Panc1 (cell line): ENCODE measurements around the gene DNMT3A. TPM values are rescaled to one million over a fixed set of nuclear protein-coding genes. Genes with fewer than 3 reads are reported as not detected.
A peak's percentile ranks its signal among the peaks of the same experiment; 100 is the strongest.

Experiments
- ATAC-seq: fragments of 200-7000 bp; cut with Tn5 transposase; 2 replicates; pipeline ENCODE4 v1.9.1; 2020; ENCODE audit warnings: mild to moderate bottlenecking, moderate library complexity
- BruUV-seq: library from RNA; stranded (reverse); fragments of 400-500 nt; replicated peaks from 2 replicates; lab custom pipeline; 2021; lab: Mats Ljungman, UMichigan
- CTCF ChIA-PET: fragments of 300-600 bp; sonication (Branson Sonifier 250); formaldehyde crosslinking; loops from one replicate; lab custom pipeline; 2022; ENCODE audit warnings: antibody characterized with exemption; lab: Charles Lee
- POLR2A ChIA-PET: fragments of 300-600 bp; sonication (Branson Sonifier 250); formaldehyde crosslinking; loops from one replicate; lab custom pipeline; 2022; ENCODE audit warnings: antibody characterized with exemption; lab: Charles Lee
- DNase-seq: peaks from one replicate; pipeline ENCODE4 v3.0.0-alpha.2; 2010; ENCODE audit warnings: low read depth, low spot score
- H3K27ac ChIP-seq: 2 replicates; pipeline ENCODE4 v1.5.1; 2011; ENCODE audit warnings: mild to moderate bottlenecking, low read length, inconsistent platforms
- H3K27me3 ChIP-seq: fragments of 200-500 bp; sonication (Bioruptor generic); 2 replicates; pipeline ENCODE4 v1.6.0; 2014; ENCODE audit warnings: low read length, inconsistent platforms; ENCODE audit not compliant: control insufficient read depth, insufficient read depth
- H3K36me3 ChIP-seq: fragments of 200-500 bp; sonication (Bioruptor generic); 2 replicates; pipeline ENCODE4 v1.5.1; 2014; ENCODE audit warnings: inconsistent platforms, mild to moderate bottlenecking, low read length, moderate library complexity; ENCODE audit not compliant: control insufficient read depth, insufficient read depth
- H3K4me1 ChIP-seq: 2 replicates; pipeline ENCODE4 v1.5.1; 2011; ENCODE audit warnings: inconsistent platforms, mild to moderate bottlenecking, low read length, moderate library complexity; ENCODE audit not compliant: control insufficient read depth, insufficient read depth
- H3K4me3 ChIP-seq, 2 experiments: 2 replicates each; pipeline ENCODE4 v1.5.1; 2011 to 2012; ENCODE audit warnings: low read depth in 2 of 2, low read length in 2 of 2, mild to moderate bottlenecking in 2 of 2, inconsistent platforms in 1 of 2, moderate library complexity in 1 of 2
- H3K9me3 ChIP-seq: fragments of 200-500 bp; sonication (Bioruptor generic); 2 replicates; pipeline ENCODE4 v1.5.1; 2014; ENCODE audit warnings: low read depth, mild to moderate bottlenecking, inconsistent platforms, low read length, moderate library complexity; ENCODE audit not compliant: control insufficient read depth, insufficient read depth
- CTCF ChIP-seq: fragments of 450-650 bp; IDR thresholded peaks from 2 replicates; pipeline ENCODE4 v1.5.1; 2017; ENCODE audit warnings: mild to moderate bottlenecking
- POLR2AphosphoS5 ChIP-seq: IDR thresholded peaks from 2 replicates; pipeline ENCODE4 v1.6.1; 2012; ENCODE audit warnings: mild to moderate bottlenecking, low read depth, low read length, moderate library complexity
- REST ChIP-seq, 2 experiments: IDR thresholded peaks; 2 replicates each; pipeline ENCODE4 v1.6.1; 2011 to 2012; ENCODE audit warnings: low read depth in 2 of 2, control low read depth in 1 of 2, low read length in 1 of 2, mild to moderate bottlenecking in 1 of 2, moderate library complexity in 1 of 2; ENCODE audit not compliant: insufficient read depth in 1 of 2
- SIN3A ChIP-seq: IDR thresholded peaks from 2 replicates; pipeline ENCODE4 v1.6.1; 2012; ENCODE audit warnings: low read depth, mild to moderate bottlenecking, low read length, moderate library complexity, borderline replicate concordance; ENCODE audit not compliant: insufficient read depth
- TCF7L2 ChIP-seq: IDR thresholded peaks from 2 replicates; pipeline ENCODE4 v1.6.1; 2011; ENCODE audit warnings: mild to moderate bottlenecking, low read depth, low read length, inconsistent platforms
- in situ Hi-C: cut with HindIII; loops from 2 replicates; pipeline ENCODE4 v1.10.0; 2016; ENCODE audit warnings: low sequenced_read_pairs, low pct_unique_long_range_greater_than_20kb
- intact Hi-C: fragments of 100-400 bp; cut with micrococcal nuclease; formaldehyde crosslinking; loops from one replicate; pipeline ENCODE4 v1.10.0; 2022; ENCODE audit not compliant: unreplicated experiment
- total RNA-seq: library from RNA; stranded (reverse); gene quantifications from one replicate; pipeline ENCODE4 v1.2.1, GENCODE V29; 2021; ENCODE audit not compliant: unreplicated experiment

DNMT3A gene
- total RNA-seq, 1 experiment from 2014 or later = 29.3 TPM

GRCh38 chr2:25241452-25241851 is 100.3 kb downstream of the DNMT3A start:
- CTCF ChIA-PET = interaction anchor here (1.7 kb wide), 1 partner anchor 13 kb away, joined by 9 read pairs; no protein-coding TSS in a partner anchor
- peaks cover 3% of the 10 kb centered on the region for H3K36me3 ChIP-seq
- in situ Hi-C loops = no loop called here
- no peaks in the 10 kb centered on the region for H3K9me3 ChIP-seq
- H3K27me3 ChIP-seq = no peaks in the 10 kb centered on the region
- intact Hi-C loops = no loop called here
- ATAC-seq = no peak
- H3K4me3 ChIP-seq = no peak overlapping the region
- TSS peak; percentile 76 for BruUV-seq
- no peak for TF ChIP-seq SIN3A
- TF ChIP-seq CTCF = no peak
- TF ChIP-seq REST (IDR thresholded peaks at IDR 0.05; ENCODE audit: insufficient read depth in 1 of 2, low read depth in 2 of 2, low read length in 1 of 2) = no peak
- no peak for TF ChIP-seq POLR2AphosphoS5
- TF ChIP-seq TCF7L2 = no peak
- no peak overlapping the region for H3K27ac ChIP-seq
- H3K4me1 ChIP-seq = no peaks in the 10 kb centered on the region
- POLR2A ChIA-PET = no interaction called here
- no peak for DNase-seq

- H3K9me3 ChIP-seq = no peaks in the 10 kb centered on the region
- intact Hi-C loops (no loop called here), in situ Hi-C loops (no loop called here)
- peaks cover 3% of the 10 kb centered on the region for H3K36me3 ChIP-seq
- no peaks in the 10 kb centered on the region for H3K27me3 ChIP-seq
- no peak for DNase-seq
- no peak for ATAC-seq
- POLR2A ChIA-PET = interaction anchor here (0.7 kb wide), 1 partner anchor 26 kb away, joined by 3 read pairs; no protein-coding TSS in a partner anchor
- H3K27ac ChIP-seq = no peak overlapping the region
- no peak overlapping the region for H3K4me3 ChIP-seq
- no peaks in the 10 kb centered on the region for H3K4me1 ChIP-seq
- CTCF ChIA-PET = interaction anchor here (1.7 kb wide), 1 partner anchor 12 kb away, joined by 9 read pairs; no protein-coding TSS in a partner anchor
- BruUV-seq = no TSS peak
- TF ChIP-seq SIN3A = no peak
- no peak for TF ChIP-seq CTCF
- no peak for TF ChIP-seq POLR2AphosphoS5
- TF ChIP-seq TCF7L2 = no peak
- TF ChIP-seq REST (IDR thresholded peaks at IDR 0.05; ENCODE audit: insufficient read depth in 1 of 2, low read depth in 2 of 2, low read length in 1 of 2) = no peak
These were observed 101.1 kb downstream of the DNMT3A start for GRCh38 chr2:25240636-25241035.
